CD4-positive, alpha-beta T cell treated with Interleukin-15 for 1 hour (primary cell): Measurements from ENCODE around the gene EIF5A.

Experiments used
- DNase-seq: peaks from one replicate; pipeline ENCODE4 v3.0.0-alpha.2; 2020

The EIF5A gene

GRCh38 chr17:7313890-7314718 lies 6.7 kb downstream of the EIF5A start:
- DNase-seq, result no peak

GRCh38 chr17:7314719-7315569 lies 7.5 kb downstream of the EIF5A start, which contains the start of gene GPS2:
Gene GPS2, minus strand, starts transcription at chr17:7315360. Its CDS starts 308 bp downstream, at chr17:7315052.
- DNase-seq, result peak; percentile 92

GRCh38 chr17:7315570-7316235 lies 8.3 kb downstream of the EIF5A start:
- no peak for DNase-seq

GRCh38 chr17:7317161-7317803 lies 9.9 kb downstream of the EIF5A start:
- DNase-seq, result no peak

GRCh38 chr17:7318121-7318860 lies 10.9 kb downstream of the EIF5A start:
- no peak for DNase-seq

- DNase-seq, result no peak
Observed at GRCh38 chr17:7321466-7321865, 14.0 kb downstream of the EIF5A start.

- no peak for DNase-seq
Observed at GRCh38 chr17:7322520-7323194, 15.2 kb downstream of the EIF5A start.

- peak; percentile 46 for DNase-seq
Observed at GRCh38 chr17:7323731-7324437, 16.5 kb downstream of the EIF5A start.

- no peak for DNase-seq
Observed at GRCh38 chr17:7324438-7324779, 17.0 kb downstream of the EIF5A start.

- no peak for DNase-seq
Observed at GRCh38 chr17:7325031-7325528, 17.7 kb downstream of the EIF5A start.

GRCh38 chr17:7326186-7326585 lies 18.8 kb downstream of the EIF5A start:
- no peak for DNase-seq

GRCh38 chr17:7327056-7327455 lies 19.6 kb downstream of the EIF5A start:
- DNase-seq, result no peak

- no peak for DNase-seq
Observed at GRCh38 chr17:7327501-7327900, 20.1 kb downstream of the EIF5A start.

- no peak for DNase-seq
Observed at GRCh38 chr17:7328009-7328408, 20.6 kb downstream of the EIF5A start.

- DNase-seq, result no peak
Observed at GRCh38 chr17:7328840-7329373, 21.5 kb downstream of the EIF5A start, which contains the start of gene NEURL4. Gene NEURL4, minus strand, starts transcription at chr17:7329335. Its CDS starts 23 bp downstream, at chr17:7329312.

GRCh38 chr17:7329374-7329996 lies 22.1 kb downstream of the EIF5A start:
- peak; percentile 98 for DNase-seq

GRCh38 chr17:7329997-7330637 lies 22.7 kb downstream of the EIF5A start:
- DNase-seq, result peak; percentile 83

- DNase-seq, result no peak
Observed at GRCh38 chr17:7330638-7331015, 23.2 kb downstream of the EIF5A start.

GRCh38 chr17:7332111-7332510 lies 24.7 kb downstream of the EIF5A start:
- DNase-seq, result no peak
